ENCODE results near the gene ZP3. TPM values are rescaled to one million over a fixed set of nuclear protein-coding genes. Genes with fewer than 3 reads are reported as not detected.
"Not testable (repeated sequence)": the region's sequence is repeated elsewhere in the genome, so short reads cannot be mapped to it uniquely, and the experiment has no call there.

ZP3 gene
- total and polyA plus RNA-seq, 12 donors, result 0.77 to 5.7 (median 1.4) TPM; not detected in 6

GRCh38 chr7:76461464-76462101, 36.8 kb downstream of the ZP3 start, which contains the start of gene DTX2:
TSS of gene DTX2 (plus strand) at chr7:76461709. CDS start at chr7:76480510, 18,801 bp downstream.
- H3K4me1 ChIP-seq; H3K9me3 ChIP-seq; intact Hi-C loops (cut with DNase I); H3K36me3 ChIP-seq; H3K27me3 ChIP-seq: not testable (repeated sequence)
- ATAC-seq (peak; percentile 96 to 98 (median 97)), DNase-seq (peak in 1 of 2 donors; percentile 33)
- peak within 1 kb of the TSS in 8 of 10 donors; percentile 55 to 82 (median 64) for H3K27ac ChIP-seq
- TF ChIP-seq, protein P1, sequence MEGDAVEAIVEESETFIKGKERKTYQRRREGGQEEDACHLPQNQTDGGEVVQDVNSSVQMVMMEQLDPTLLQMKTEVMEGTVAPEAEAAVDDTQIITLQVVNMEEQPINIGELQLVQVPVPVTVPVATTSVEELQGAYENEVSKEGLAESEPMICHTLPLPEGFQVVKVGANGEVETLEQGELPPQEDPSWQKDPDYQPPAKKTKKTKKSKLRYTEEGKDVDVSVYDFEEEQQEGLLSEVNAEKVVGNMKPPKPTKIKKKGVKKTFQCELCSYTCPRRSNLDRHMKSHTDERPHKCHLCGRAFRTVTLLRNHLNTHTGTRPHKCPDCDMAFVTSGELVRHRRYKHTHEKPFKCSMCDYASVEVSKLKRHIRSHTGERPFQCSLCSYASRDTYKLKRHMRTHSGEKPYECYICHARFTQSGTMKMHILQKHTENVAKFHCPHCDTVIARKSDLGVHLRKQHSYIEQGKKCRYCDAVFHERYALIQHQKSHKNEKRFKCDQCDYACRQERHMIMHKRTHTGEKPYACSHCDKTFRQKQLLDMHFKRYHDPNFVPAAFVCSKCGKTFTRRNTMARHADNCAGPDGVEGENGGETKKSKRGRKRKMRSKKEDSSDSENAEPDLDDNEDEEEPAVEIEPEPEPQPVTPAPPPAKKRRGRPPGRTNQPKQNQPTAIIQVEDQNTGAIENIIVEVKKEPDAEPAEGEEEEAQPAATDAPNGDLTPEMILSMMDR (IDR thresholded peaks at IDR 0.05), result peak in 4 of 9 donors; percentile 9 to 21 (median 14)
- H3K4me3 ChIP-seq, result peak within 1 kb of the TSS; percentile 32 to 60 (median 55)
- 0% methylated on average over 15 to 16 of the region's 54 CpGs for WGBS, 2 donors

DNA sequence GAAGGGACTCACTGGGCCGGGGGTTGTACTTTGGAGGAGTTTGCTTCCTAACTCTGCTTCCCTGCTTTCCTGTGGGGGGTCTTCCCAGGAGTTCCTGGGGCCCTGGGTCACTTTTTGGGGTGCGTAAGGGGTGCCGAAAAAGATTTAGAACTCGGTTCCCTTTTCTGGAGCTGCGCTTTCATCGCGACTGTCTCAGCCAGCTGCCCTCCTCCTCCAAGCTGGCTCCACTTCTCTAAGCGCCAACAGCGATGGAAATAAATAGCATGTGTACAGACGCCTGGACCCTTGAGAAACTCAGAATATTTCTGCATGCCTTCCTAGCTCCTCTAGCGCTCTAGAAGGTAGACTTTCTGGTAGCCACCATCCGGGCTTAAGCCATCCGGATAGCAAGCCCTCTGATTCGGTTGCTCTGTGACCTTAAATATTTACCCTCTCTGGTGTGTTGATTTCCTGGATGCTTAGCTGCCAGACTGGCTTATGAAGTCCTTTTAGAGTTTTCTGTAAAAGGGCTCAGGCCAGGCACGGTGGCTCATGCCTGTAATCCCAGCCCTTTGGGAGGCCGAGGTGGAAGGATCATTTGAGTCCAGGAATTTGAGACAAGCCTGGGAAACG, 37.6 kb downstream of the ZP3 start:
- peak in 7 of 8 donors; percentile 6 to 26 (median 23) for ATAC-seq
- H3K4me3 ChIP-seq; intact Hi-C loops (cut with DNase I): not testable (repeated sequence)

GRCh38 chr7:76464959-76465358, 40.2 kb downstream of the ZP3 start:
- H3K27me3 ChIP-seq; H3K36me3 ChIP-seq; DNase-seq; ATAC-seq; H3K4me3 ChIP-seq; H3K9me3 ChIP-seq; intact Hi-C loops (cut with DNase I); H3K27ac ChIP-seq: not testable (repeated sequence)
- peaks cover 0 to 12% (median 10%) of the 10 kb centered on the region in 9 donors for H3K4me1 ChIP-seq
- 88 to 92% methylated on average over 4 of the region's 5 CpGs for WGBS, 2 donors

More for the DNA sequence above, 37.6 kb downstream of the ZP3 start:
- H3K27ac ChIP-seq, H3K36me3 ChIP-seq, H3K9me3 ChIP-seq, H3K27me3 ChIP-seq, H3K4me1 ChIP-seq, DNase-seq: not testable (repeated sequence)
- WGBS, 2 donors, result no CpG with 5 or more reads among the region's 17 CpGs

DNA sequence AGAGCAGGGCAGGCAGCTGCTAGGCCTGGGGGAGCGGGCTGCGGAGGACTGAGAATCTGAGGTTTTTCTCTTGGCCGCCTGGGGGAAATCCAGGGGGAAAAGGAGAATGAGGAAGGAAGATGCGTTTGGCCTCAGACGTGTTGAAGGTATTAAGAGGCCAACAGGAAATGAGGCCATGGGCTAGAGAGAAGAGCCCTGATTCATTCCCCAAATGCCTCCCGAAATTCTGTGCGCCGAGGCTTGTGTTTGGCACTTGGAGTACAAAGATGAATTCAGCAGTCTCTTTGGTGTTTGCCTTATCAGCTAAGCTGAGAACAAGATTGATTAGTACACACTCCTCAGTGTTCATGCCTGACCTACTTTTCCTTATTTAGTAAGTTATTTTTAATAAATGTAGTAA, 41.2 kb downstream of the ZP3 start:
- intact Hi-C loops (cut with DNase I); H3K9me3 ChIP-seq; H3K36me3 ChIP-seq; H3K27me3 ChIP-seq; H3K4me3 ChIP-seq; DNase-seq: not testable (repeated sequence)
- Histone ChIP-seq H3K27ac (peak overlapping the region in 1 of 10 donors; percentile 48), H3K4me1 (peaks cover 0 to 12% (median 10%) of the 10 kb centered on the region in 9 donors)
- no CpG with 5 or more reads among the region's 8 CpGs for WGBS, 2 donors
- peak; percentile 8 to 58 (median 27) for ATAC-seq

DNA sequence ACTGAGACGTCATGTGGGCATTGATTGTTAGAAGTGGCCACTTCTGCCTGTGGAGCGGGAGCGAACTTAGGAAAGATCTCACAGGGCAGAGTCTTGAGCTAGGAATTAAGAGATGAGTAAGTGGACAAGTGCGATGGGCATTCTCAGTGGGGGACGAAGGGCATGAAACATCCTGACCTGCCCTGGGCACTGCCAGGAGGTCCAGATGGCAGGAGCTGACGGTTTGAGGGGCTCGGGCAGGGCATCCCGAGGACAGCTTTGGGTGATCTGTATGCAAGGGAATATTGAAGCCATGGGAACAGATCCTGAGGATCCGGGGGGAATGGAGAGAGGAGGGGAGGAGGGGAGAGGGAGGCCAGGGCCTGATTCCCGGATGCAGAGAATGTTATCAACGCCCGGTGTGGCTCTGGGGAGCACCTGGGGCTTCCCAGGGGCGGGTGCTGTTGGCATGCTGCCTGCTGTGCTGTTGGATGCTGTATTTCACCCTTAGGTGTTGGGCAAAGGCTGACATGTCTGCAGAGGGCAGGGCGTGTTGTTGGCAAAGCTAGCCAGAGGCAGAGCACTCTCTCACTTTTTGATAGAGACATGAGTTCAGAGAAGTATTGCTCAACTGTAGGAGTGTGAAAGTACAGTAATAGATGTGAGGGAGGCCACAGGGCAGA, 43.1 kb downstream of the ZP3 start:
- ATAC-seq, result peak; percentile 56 to 94 (median 79)
- DNase-seq, result peak; percentile 30 to 54
- H3K27ac ChIP-seq, result peak overlapping the region in 2 of 10 donors; percentile 9 to 13
- H3K4me3 ChIP-seq; H3K9me3 ChIP-seq; H3K36me3 ChIP-seq; intact Hi-C loops (cut with DNase I); H3K27me3 ChIP-seq: not testable (repeated sequence)
- 55 to 57% methylated on average over 10 of the region's 14 CpGs for WGBS, 2 donors
- H3K4me1 ChIP-seq, result peaks cover 0 to 12% (median 10%) of the 10 kb centered on the region in 9 donors

DNA sequence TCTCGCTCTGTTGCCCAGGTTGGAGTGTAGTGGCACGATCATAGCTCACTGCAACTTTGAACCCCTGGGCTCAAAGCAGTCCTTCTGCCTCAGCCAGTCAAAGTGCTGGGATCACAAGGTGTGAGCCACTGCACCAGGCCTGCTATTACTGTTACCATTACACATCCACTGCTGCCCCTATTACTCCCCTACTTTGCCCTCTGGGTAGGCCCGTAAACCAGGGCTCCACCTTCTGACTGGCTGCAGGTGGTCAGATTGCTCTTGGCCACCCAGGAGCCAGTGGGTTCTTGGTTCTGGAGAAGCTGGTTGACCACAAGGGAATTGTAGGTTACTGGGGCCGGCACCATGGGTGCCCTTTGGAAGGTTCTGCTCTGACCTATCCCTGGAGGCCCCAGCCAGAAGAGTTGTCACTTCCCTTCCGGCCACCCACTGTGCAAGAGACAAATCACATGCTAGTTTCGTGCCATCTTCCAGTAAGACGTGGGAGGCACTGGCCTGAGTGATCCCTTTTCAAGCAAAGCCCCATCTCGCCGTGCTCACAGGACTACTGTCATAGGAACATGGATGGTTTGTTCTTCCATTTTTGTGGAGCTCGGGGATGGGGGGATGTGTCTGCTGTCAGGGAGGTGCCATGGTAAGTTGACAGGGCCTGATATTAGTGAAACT, 46.9 kb downstream of the ZP3 start:
- intact Hi-C loops (cut with DNase I); H3K27ac ChIP-seq; H3K27me3 ChIP-seq; H3K4me1 ChIP-seq; H3K4me3 ChIP-seq; DNase-seq; H3K9me3 ChIP-seq; ATAC-seq: not testable (repeated sequence)
- WGBS, 2 donors, result 89% methylated on average over 7 to 8 of the region's 10 CpGs
- peaks cover 0 to 13% (median 0%) of the 10 kb centered on the region in 9 donors for H3K36me3 ChIP-seq

DNA sequence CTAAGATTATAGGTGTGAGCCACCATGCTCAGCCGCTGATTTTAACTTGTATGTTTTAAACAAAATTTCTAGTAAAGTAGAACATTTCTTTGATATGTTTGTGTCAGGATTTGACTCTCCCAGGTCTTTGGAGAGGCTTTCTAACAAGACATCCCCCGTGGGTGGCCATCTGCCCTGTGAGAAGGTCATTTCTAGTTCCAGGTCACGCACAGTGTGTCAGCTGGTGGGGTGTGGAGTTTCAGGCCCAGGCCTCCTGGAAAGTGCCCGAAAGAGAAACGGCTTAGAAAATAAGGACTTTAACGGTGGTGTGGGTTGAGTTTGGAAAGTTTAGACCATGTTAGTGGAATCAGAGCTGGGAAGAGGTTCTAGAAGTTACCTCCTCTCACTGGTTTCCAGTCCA, 48.3 kb downstream of the ZP3 start:
- H3K27me3 ChIP-seq; H3K4me1 ChIP-seq; DNase-seq; H3K9me3 ChIP-seq; ATAC-seq; H3K36me3 ChIP-seq; H3K4me3 ChIP-seq; H3K27ac ChIP-seq; intact Hi-C loops (cut with DNase I): not testable (repeated sequence)
- 94 to 100% methylated on average over 2 of the region's 6 CpGs for WGBS, 2 donors

DNA sequence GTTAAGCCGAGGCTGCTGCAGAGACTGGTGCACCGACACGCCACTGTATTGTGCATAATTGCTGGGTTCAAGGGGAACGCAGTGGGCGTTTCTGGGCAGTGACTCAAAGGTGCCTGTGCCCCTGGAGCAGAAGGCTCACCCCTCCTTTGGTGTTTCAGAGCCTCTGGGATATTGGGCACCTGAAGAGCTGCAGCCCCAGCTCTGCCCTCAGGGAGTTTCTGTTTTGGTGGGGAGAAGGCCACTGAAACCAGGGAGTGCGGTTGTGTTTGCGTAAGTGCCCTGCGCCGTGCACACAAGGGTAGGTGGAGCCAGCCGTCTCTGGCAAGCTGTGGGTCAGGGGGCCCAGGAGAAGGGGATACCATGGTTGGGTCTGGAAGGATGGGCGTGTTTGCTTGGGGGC, 51.5 kb downstream of the ZP3 start:
- intact Hi-C loops (cut with DNase I); ATAC-seq: not testable (repeated sequence)

GRCh38 chr7:76476742-76477474, 52.2 kb downstream of the ZP3 start:
- H3K36me3 ChIP-seq, result peaks cover 0 to 22% (median 0%) of the 10 kb centered on the region in 9 donors
- H3K27ac ChIP-seq; H3K4me1 ChIP-seq; intact Hi-C loops (cut with DNase I); DNase-seq; ATAC-seq; H3K27me3 ChIP-seq; H3K9me3 ChIP-seq; H3K4me3 ChIP-seq: not testable (repeated sequence)
- 94 to 95% methylated on average over 21 to 22 of the region's 24 CpGs for WGBS, 2 donors

More for the DNA sequence above, 51.5 kb downstream of the ZP3 start:
- DNase-seq, H3K4me1 ChIP-seq, H3K27me3 ChIP-seq, H3K27ac ChIP-seq, H3K9me3 ChIP-seq, H3K4me3 ChIP-seq: not testable (repeated sequence)
- peaks cover 0 to 19% (median 0%) of the 10 kb centered on the region in 9 donors for H3K36me3 ChIP-seq
- 100% methylated on average over 4 of the region's 11 CpGs for WGBS, 2 donors
